Subcutaneous adipose tissue (tissue), 4 donors: Measurements from ENCODE around the gene NLGN1. TPM values are rescaled to one million over a fixed set of nuclear protein-coding genes. Genes with fewer than 3 reads are reported as not detected.

ENCODE experiments used
- CTCF ChIP-seq: fragments of 450-650 bp; IDR thresholded peaks from one replicate; pipeline ENCODE4 v1.5.1; 2016; ENCODE audit warnings: low read depth, mild to moderate bottlenecking, control low read depth, antibody characterized with exemption, moderate library complexity
- total RNA-seq, 4 donors: library from RNA; depleted of rRNA; stranded (reverse); fragments of >200 nt; gene quantifications; one replicate each; pipeline ENCODE4 v1.1.0, GENCODE V29; 2016

NLGN1 gene
- total RNA-seq, 4 donors from 2014 or later: 5.1 to 16.5 (median 7.9) TPM

GRCh38 chr3:173618148-173618547, 220.6 kb downstream of the NLGN1 start:
- TF ChIP-seq CTCF: no peak

GRCh38 chr3:173618703-173619102, 221.2 kb downstream of the NLGN1 start:
- TF ChIP-seq CTCF: no peak

GRCh38 chr3:173622166-173622565, 224.6 kb downstream of the NLGN1 start:
- TF ChIP-seq CTCF: no peak

- TF ChIP-seq CTCF: no peak
Observed at GRCh38 chr3:173624086-173624485, 226.5 kb downstream of the NLGN1 start.

GRCh38 chr3:173630849-173631248, 233.3 kb downstream of the NLGN1 start:
- no peak for TF ChIP-seq CTCF

- no peak for TF ChIP-seq CTCF
Observed at GRCh38 chr3:173632945-173633344, 235.4 kb downstream of the NLGN1 start.

- TF ChIP-seq CTCF: no peak
Observed at GRCh38 chr3:173635826-173636225, 238.3 kb downstream of the NLGN1 start.
